ENCODE measurements around the gene C9orf43.

The C9orf43 gene

DNA sequence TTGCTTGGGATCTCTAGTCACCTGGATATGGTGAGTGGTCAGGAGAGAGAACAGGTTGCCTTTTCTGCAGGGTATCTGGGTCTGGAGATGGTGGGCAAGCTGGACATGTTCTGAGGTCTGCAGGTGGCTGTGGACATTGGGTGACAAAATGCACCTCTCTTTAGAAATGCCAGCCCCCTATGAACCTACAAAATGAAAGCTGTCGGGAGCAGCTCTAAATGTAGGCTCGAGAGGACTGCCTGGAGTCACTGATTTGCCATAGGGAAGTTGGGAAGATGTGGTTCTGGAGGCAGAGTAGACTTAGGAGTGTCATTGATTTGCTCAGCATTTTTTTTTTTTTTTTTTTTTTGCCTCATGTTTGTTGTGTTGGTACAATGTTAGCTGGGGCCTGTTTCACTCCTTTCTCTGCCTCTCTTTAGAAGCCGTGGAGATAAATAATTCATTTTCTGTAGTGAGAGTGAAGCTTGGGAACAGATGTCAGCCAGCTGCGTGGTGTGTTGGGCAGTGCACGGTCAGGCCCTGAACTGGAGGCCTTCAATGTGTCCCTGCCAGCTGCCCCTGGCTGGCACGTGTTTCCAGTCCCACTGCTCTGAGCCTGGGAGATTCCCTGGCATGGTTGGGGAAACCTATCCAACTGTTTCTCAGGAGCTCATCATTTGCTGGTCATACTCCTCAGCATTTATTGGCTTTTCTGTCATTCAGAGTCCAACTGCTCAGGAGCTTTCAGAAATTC, 58.3 kb downstream of the C9orf43 start:
- DNase-seq: no peak

DNA sequence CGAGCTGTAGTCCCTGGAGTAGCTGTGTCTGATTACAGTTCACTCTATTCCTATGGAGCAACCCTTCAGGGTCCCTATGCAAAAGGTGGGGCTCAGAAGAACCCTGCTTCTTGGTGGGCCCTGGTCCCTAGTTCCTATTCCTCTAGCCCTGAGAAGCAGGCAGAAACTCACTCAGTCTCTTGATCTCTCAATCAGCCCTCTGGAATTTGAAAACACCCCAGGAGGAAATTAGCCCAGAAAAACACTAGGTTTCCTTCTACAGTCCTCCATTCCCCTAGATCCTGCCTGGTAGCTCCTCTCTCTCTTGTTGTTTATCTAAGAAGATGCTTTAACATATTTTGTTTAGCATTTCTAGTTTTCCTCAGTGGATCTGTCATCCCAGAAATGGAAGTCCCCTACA, 60.6 kb downstream of the C9orf43 start:
- no peak for DNase-seq

DNA sequence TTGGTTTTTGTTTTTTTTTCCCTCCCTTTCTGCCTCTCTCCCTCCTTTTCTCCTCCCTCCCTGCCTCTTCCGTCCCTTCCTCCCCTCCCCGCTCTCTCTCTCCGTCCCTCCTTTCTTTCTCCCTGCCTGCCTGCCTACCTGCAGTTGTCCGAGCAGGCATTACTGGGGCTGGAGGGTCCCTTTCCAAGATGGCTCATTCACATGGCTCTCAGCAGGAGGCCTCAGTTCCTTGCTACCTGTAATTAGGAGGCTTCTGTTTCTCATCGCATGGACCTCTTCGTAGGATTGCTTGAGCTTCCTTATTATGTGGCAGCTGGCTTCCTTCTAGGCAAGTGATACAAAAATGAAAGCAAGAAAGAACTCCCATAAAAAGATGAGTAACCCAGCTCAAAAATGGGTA, 61.0 kb downstream of the C9orf43 start:
- no peak for DNase-seq

DNA sequence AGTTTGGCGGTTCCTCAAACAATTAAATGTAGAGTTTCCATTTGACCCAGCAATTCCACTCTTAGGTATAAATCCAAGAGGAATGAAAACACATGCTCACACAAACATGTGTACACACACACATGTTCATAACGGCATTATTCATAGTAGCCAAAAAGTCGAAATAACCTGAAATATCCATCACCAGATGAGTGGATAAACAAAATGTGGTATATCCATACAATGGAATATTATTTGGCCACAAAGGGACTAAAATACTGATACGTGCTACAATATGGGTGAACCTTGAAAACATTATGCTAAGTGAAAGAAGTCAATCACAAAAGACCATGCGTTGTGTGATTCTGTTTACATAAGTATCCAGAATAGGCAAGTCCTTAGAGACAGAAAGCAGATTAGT, 61.7 kb downstream of the C9orf43 start:
- DNase-seq: no peak

DNA sequence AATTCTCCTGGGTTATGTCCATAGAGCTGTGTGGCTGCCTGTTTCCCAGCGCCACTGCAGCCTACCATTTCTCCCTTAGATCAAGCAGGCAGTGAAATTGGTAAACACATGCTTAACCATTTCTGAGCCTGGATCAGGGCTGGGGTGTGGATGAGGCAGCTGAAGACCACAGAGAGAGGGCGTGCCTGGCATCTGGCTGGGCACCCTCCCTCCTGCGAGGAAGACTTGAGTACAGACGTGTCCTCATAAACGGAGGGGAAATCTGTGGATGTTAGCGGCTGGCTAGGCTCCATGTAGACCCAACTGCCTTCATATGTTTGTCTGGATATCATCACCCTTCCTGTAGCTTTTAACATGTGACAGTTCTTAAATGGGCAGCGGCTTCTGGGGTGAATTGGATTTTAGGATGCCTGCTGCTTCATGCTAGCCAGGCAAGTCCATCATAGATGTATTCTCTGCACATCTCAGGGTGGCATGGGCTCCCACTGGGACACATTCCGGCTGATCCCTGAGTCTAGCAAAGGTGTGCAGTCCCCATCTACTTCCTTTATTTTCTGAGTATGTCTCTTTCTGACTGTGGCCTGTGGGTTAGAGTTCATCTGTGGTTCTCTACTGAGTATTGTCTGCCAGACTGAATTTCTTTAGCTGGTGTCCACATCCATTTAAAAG, 63.9 kb downstream of the C9orf43 start:
- DNase-seq: no peak

DNA sequence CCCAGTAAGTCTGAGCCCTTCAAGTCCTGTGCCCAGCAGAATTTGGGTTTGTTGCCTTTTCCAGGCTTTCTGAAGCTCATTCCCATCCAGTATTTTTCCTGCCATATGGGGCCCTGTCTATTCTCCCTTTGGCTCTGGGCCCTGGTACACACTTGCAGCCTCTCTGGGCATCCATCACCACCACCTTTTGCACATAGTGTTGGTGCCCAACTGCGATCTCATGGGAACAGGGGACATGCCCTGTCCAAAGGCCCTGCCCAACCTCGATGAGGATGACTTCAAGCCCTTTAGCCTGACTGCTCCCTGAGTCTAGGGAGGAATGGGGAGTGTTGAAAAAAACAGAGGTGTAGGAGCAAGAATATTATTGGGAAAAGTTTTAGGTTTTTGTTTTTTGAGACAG, 64.5 kb downstream of the C9orf43 start:
- no peak for DNase-seq

DNA sequence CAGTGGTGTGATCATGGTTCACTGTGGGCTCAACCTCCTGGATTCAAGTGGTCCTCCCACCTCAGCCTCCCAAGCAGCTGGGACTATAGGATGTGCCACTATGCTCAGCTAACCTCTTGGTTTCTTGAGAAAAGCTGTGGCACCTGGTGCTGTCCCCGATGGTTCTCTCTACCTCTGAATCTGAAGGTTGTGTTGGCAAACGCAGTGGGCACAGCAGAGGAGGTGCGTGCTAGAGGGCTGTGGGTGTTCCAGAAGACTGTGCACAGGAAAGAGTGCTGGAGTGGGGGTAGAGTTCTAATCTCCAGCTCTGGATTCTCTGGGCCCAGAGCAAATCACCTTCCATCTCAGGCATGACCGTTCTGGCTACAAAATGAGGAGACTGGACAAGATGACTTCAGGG, 65.4 kb downstream of the C9orf43 start:
- DNase-seq: no peak

DNA sequence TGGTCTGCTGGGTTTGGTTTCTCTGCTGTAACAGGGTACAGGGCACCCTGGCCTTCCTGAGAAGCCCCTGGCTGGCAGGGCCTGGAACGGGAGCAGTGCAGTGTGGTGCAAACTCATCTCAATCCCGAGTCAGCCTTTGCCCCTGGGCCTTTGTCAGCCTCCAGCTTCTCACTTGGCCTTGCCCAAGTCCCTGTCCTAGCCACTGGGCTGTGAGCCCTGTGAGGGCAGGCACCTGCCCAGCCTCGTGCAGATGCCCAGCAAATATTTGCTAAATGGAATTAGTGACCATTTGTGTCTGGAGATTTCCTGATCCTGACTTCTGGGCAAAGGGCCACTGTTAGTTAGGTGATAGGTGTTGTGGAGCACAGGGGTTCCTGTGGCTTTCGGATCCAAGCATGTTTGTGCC, 66.0 kb downstream of the C9orf43 start:
- no peak for DNase-seq

DNA sequence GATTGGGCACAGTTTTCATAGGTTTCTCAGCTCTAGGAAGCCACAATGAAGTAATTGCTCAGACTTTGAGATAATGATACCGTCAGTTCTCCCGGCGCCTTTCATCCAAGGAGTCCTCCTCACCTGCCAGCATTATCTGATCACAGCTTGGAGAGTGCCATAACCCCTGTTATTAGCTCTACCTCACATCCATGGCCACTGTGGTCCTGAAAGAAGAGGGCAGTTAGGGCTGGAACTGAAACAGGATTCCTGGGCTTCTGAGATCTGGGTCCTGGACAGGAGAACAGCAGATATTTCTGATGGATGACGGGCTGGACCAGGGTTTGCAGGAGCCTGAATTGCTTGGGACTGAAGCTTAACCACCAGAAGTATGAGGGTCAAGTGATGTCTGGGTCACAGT, 66.5 kb downstream of the C9orf43 start:
- no peak for DNase-seq

DNA sequence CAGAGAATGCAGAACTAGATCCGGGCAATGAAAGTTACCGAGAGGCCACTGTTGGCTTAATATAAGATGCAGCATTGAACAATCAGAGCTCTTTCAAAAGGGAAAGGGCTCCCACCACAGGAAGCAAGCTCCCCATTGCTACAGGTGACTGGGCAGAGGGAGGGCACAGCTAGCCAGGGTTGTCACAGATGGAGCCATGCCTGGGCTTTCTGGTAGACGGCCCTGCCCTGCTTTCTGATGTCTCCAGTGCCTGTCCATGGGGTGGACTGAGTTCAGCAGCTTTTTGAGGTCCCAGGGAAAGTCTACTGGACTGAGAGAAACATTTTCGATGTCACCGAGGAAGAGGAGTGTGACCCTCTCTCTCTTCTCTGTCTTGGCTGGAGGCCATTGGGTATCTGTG, 67.1 kb downstream of the C9orf43 start:
- no peak for DNase-seq

DNA sequence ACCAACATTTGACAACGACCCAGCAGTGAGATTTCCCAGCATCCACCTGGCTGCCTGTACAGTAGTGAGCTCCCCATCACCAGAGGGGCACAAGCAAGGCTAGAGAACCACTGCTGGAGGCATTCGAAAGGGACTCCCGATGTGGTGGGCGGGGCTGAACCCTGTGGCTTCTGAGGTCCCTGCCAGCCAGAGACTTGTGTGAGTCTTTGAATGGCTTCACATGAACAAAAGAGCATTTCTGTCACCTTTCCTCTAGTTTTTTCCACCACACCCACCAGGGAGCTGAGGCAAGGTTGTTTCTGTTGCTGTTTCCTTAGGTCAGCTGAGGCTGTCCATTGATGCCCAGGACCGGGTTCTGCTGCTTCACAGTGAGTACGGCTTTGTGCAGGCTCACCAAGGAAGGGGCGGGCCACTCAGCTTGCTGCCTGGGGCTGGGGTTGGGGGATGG, 68.7 kb downstream of the C9orf43 start:
- DNase-seq: no peak
